GM23338 (cell line): Measurements from ENCODE around the gene CORT. TPM values are rescaled to one million over a fixed set of nuclear protein-coding genes. Genes with fewer than 3 reads are reported as not detected.

Source experiments
- ATAC-seq: fragments of 200-7000 bp; cut with Tn5 transposase; 3 replicates; pipeline ENCODE4 v1.9.1; 2020
- DNase-seq: peaks from one replicate; pipeline ENCODE4 v3.0.0-alpha.2; 2015; ENCODE audit warnings: low spot score
- H2AFZ ChIP-seq: fragments of 200-600 bp; sonication (generic); 2 replicates; pipeline ENCODE4 v1.8.0; 2016; ENCODE audit warnings: antibody characterized with exemption, mild to moderate bottlenecking, moderate library complexity
- H3F3A ChIP-seq: fragments of 200-600 bp; sonication (generic); replicated peaks from 2 replicates; pipeline ENCODE4 v1.8.0; 2017; ENCODE audit warnings: antibody characterized with exemption, mixed run types, low read depth
- H3K27ac ChIP-seq: fragments of 200-600 bp; sonication (generic); 2 replicates; pipeline ENCODE4 v1.6.1; 2016; ENCODE audit warnings: low read depth
- H3K27me3 ChIP-seq: fragments of 200-600 bp; sonication (generic); 2 replicates; pipeline ENCODE4 v1.8.0; 2016; ENCODE audit warnings: mild to moderate bottlenecking, mixed run types, moderate library complexity; ENCODE audit not compliant: insufficient read depth
- H3K36me3 ChIP-seq: fragments of 200-600 bp; sonication (generic); 2 replicates; pipeline ENCODE4 v1.8.0; 2016; ENCODE audit warnings: mild to moderate bottlenecking; ENCODE audit not compliant: insufficient read depth
- H3K4me1 ChIP-seq: fragments of 200-600 bp; sonication (generic); 2 replicates; pipeline ENCODE4 v1.8.0; 2016; ENCODE audit warnings: mild to moderate bottlenecking, moderate library complexity; ENCODE audit not compliant: insufficient read depth
- H3K4me2 ChIP-seq: fragments of 200-600 bp; sonication (generic); 2 replicates; pipeline ENCODE4 v1.7.1; 2017; ENCODE audit warnings: mixed run types
- H3K4me3 ChIP-seq: fragments of 200-600 bp; sonication (generic); 2 replicates; pipeline ENCODE4 v1.6.1; 2016; ENCODE audit warnings: mixed run types
- H3K79me2 ChIP-seq: fragments of 200-600 bp; sonication (generic); replicated peaks from 2 replicates; pipeline ENCODE4 v1.8.0; 2017; ENCODE audit warnings: mild to moderate bottlenecking; ENCODE audit not compliant: insufficient read depth
- H3K9me2 ChIP-seq: fragments of 200-600 bp; sonication (generic); 2 replicates; pipeline ENCODE4 v1.8.0; 2017; ENCODE audit not compliant: insufficient read depth
- H4K20me1 ChIP-seq: fragments of 200-600 bp; sonication (generic); replicated peaks from 2 replicates; pipeline ENCODE4 v1.8.0; 2017; ENCODE audit warnings: mild to moderate bottlenecking; ENCODE audit not compliant: insufficient read depth
- H3K27ac Mint-ChIP-seq: 2 replicates; pipeline ENCODE4 v1.8.0; 2020; ENCODE audit warnings: inconsistent platforms, mild to moderate bottlenecking, moderate library complexity, mixed read lengths
- H3K27me3 Mint-ChIP-seq: 3 replicates; pipeline ENCODE4 v1.8.0; 2022; ENCODE audit warnings: low read depth, mild to moderate bottlenecking, moderate library complexity, mixed read lengths, inconsistent platforms; ENCODE audit not compliant: insufficient read depth, poor library complexity
- H3K36me3 Mint-ChIP-seq: 3 replicates; pipeline ENCODE4 v1.8.0; 2021; ENCODE audit warnings: low read depth, mild to moderate bottlenecking, inconsistent platforms, moderate library complexity, mixed read lengths
- H3K4me1 Mint-ChIP-seq: 3 replicates; pipeline ENCODE4 v1.8.0; 2020; ENCODE audit warnings: mild to moderate bottlenecking, inconsistent platforms, mixed read lengths
- H3K4me3 Mint-ChIP-seq: 3 replicates; pipeline ENCODE4 v1.8.0; 2021; ENCODE audit warnings: moderate library complexity, mild to moderate bottlenecking, inconsistent platforms, mixed read lengths
- H3K9me3 Mint-ChIP-seq: 3 replicates; pipeline ENCODE4 v1.8.0; 2020; ENCODE audit warnings: moderate library complexity, mild to moderate bottlenecking, inconsistent platforms, mixed read lengths
- CREB1 ChIP-seq: fragments of 250-450 bp; sonication (Bioruptor Pico); IDR thresholded peaks from 2 replicates; pipeline ENCODE4 v1.5.0; 2020; ENCODE audit warnings: low read depth, mild to moderate bottlenecking, moderate library complexity
- EZH2phosphoT487 ChIP-seq: fragments of 200-600 bp; sonication (generic); IDR thresholded peaks from one replicate; pipeline ENCODE4 v1.8.1; 2018; ENCODE audit warnings: antibody characterized with exemption; ENCODE audit not compliant: unreplicated experiment
- NANOG ChIP-seq: IDR thresholded peaks from 2 replicates; pipeline ENCODE4 v1.6.1; 2016; ENCODE audit warnings: antibody characterized with exemption, borderline replicate concordance
- POLR2AphosphoS5 ChIP-seq: IDR thresholded peaks from 2 replicates; pipeline ENCODE4 v1.6.1; 2016; ENCODE audit warnings: antibody characterized with exemption, low read depth
- STAT1 ChIP-seq: IDR thresholded peaks from one replicate; pipeline ENCODE4 v1.6.1; 2016; ENCODE audit warnings: antibody characterized with exemption; ENCODE audit not compliant: unreplicated experiment
- ZNF114 ChIP-seq: fragments of 250-450 bp; sonication (Bioruptor Pico); IDR thresholded peaks from 2 replicates; pipeline ENCODE4 v1.5.0; 2020; ENCODE audit warnings: mild to moderate bottlenecking, moderate library complexity
- ZNF331 ChIP-seq: fragments of 250-450 bp; sonication (Bioruptor Pico); IDR thresholded peaks from 2 replicates; pipeline ENCODE4 v1.5.0; 2020; ENCODE audit warnings: low read depth, mild to moderate bottlenecking, moderate library complexity
- polyA plus RNA-seq: library from polyadenylated mRNA; unstranded; fragments of >200 nt; fragmentation: Nextera tagmentation; extraction: Ambion mirVana; gene quantifications from 2 replicates; pipeline ENCODE4 v1.2.1, GENCODE V29; 2016
- total RNA-seq: library from RNA; depleted of rRNA; stranded (reverse); fragments of >200 nt; shearing (Covaris generic); gene quantifications from 2 replicates; pipeline ENCODE4 v1.2.3, GENCODE V29; 2014
- TF ChIP-seq, protein P1 (sequence below): fragments of 250-450 bp; sonication (Bioruptor Pico); IDR thresholded peaks from 2 replicates; pipeline ENCODE4 v1.5.0; 2020; ENCODE audit warnings: mild to moderate bottlenecking, moderate library complexity
- TF ChIP-seq, protein P2 (sequence below): IDR thresholded peaks from 2 replicates; pipeline ENCODE4 v1.6.1; 2016; ENCODE audit warnings: antibody characterized with exemption
- TF ChIP-seq, protein P3 (sequence below): IDR thresholded peaks from one replicate; pipeline ENCODE4 v1.6.1; 2018; ENCODE audit warnings: antibody characterized with exemption; ENCODE audit not compliant: unreplicated experiment

Gene CORT
- total and polyA plus RNA-seq, 2 experiments from 2014 or later = 1.4 TPM; not detected in 1

DNA sequence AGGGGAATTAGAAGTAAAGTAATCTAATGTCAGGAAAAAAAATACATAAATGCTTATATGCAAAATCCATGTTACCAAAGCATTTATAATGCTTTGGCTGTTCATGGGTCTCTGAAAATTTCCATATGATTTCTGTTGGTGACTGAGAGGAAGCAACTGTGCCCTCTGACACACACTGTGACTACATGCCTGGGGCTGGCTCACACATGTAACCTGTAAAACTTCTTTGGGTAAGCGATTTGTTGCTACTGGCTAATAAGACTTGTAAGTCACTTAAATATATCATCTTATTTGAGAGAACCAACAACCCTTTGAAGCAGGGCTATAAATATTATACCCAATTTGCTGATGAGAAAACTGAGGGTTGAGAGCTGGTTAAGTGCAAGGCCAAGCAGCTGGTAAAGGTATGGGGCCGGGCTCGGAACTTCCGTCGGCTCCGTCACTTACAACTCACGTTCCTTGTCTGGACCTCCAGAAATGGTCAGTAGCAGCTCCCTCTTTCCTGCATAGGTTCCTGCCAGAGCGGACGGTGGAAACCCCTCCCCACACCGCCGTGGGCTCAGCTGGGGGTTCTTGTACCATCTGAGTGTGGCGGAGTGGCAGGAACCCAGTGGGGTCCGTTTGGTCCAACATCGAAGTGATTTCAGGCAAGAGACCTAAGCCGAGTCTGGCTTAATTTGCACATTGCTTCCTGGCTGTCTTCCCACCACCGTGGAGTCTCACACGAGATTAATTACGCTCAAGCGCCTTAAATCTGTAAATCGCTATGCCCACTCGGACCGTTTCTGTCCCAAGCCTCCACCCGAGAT, 21.8 kb downstream of the CORT start:
- H3K27ac ChIP-seq = peak overlapping the region; percentile 22; the same call in 1 of the 2 replicates
- H3K9me3 Mint-ChIP-seq = no peaks in the 10 kb centered on the region
- H3K36me3 ChIP-seq = peaks cover 20% of the 10 kb centered on the region
- peak overlapping the region; percentile 97 for H3K4me3 Mint-ChIP-seq
- TF ChIP-seq EZH2phosphoT487 (no peak), STAT1 (no peak), POLR2AphosphoS5 (no peak), ZNF114 (CRISPR knock-in tag) (no peak), CREB1 (no peak), ZNF331 (CRISPR knock-in tag) (no peak), NANOG (no peak)
- TF ChIP-seq, protein P1, sequence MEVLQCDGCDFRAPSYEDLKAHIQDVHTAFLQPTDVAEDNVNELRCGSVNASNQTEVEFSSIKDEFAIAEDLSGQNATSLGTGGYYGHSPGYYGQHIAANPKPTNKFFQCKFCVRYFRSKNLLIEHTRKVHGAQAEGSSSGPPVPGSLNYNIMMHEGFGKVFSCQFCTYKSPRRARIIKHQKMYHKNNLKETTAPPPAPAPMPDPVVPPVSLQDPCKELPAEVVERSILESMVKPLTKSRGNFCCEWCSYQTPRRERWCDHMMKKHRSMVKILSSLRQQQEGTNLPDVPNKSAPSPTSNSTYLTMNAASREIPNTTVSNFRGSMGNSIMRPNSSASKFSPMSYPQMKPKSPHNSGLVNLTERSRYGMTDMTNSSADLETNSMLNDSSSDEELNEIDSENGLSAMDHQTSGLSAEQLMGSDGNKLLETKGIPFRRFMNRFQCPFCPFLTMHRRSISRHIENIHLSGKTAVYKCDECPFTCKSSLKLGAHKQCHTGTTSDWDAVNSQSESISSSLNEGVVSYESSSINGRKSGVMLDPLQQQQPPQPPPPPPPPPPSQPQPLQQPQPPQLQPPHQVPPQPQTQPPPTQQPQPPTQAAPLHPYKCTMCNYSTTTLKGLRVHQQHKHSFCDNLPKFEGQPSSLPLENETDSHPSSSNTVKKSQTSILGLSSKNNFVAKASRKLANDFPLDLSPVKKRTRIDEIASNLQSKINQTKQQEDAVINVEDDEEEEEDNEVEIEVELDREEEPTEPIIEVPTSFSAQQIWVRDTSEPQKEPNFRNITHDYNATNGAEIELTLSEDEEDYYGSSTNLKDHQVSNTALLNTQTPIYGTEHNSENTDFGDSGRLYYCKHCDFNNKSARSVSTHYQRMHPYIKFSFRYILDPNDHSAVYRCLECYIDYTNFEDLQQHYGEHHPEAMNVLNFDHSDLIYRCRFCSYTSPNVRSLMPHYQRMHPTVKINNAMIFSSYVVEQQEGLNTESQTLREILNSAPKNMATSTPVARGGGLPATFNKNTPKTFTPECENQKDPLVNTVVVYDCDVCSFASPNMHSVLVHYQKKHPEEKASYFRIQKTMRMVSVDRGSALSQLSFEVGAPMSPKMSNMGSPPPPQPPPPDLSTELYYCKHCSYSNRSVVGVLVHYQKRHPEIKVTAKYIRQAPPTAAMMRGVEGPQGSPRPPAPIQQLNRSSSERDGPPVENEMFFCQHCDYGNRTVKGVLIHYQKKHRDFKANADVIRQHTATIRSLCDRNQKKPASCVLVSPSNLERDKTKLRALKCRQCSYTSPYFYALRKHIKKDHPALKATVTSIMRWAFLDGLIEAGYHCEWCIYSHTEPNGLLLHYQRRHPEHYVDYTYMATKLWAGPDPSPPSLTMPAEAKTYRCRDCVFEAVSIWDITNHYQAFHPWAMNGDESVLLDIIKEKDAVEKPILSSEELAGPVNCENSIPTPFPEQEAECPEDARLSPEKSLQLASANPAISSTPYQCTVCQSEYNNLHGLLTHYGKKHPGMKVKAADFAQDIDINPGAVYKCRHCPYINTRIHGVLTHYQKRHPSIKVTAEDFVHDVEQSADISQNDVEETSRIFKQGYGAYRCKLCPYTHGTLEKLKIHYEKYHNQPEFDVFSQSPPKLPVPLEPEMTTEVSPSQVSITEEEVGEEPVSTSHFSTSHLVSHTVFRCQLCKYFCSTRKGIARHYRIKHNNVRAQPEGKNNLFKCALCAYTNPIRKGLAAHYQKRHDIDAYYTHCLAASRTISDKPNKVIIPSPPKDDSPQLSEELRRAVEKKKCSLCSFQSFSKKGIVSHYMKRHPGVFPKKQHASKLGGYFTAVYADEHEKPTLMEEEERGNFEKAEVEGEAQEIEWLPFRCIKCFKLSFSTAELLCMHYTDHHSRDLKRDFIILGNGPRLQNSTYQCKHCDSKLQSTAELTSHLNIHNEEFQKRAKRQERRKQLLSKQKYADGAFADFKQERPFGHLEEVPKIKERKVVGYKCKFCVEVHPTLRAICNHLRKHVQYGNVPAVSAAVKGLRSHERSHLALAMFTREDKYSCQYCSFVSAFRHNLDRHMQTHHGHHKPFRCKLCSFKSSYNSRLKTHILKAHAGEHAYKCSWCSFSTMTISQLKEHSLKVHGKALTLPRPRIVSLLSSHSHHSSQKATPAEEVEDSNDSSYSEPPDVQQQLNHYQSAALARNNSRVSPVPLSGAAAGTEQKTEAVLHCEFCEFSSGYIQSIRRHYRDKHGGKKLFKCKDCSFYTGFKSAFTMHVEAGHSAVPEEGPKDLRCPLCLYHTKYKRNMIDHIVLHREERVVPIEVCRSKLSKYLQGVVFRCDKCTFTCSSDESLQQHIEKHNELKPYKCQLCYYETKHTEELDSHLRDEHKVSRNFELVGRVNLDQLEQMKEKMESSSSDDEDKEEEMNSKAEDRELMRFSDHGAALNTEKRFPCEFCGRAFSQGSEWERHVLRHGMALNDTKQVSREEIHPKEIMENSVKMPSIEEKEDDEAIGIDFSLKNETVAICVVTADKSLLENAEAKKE (CRISPR knock-in tag) = no peak
- TF ChIP-seq, protein P2, sequence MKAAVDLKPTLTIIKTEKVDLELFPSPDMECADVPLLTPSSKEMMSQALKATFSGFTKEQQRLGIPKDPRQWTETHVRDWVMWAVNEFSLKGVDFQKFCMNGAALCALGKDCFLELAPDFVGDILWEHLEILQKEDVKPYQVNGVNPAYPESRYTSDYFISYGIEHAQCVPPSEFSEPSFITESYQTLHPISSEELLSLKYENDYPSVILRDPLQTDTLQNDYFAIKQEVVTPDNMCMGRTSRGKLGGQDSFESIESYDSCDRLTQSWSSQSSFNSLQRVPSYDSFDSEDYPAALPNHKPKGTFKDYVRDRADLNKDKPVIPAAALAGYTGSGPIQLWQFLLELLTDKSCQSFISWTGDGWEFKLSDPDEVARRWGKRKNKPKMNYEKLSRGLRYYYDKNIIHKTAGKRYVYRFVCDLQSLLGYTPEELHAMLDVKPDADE = no peak
- TF ChIP-seq, protein P3, sequence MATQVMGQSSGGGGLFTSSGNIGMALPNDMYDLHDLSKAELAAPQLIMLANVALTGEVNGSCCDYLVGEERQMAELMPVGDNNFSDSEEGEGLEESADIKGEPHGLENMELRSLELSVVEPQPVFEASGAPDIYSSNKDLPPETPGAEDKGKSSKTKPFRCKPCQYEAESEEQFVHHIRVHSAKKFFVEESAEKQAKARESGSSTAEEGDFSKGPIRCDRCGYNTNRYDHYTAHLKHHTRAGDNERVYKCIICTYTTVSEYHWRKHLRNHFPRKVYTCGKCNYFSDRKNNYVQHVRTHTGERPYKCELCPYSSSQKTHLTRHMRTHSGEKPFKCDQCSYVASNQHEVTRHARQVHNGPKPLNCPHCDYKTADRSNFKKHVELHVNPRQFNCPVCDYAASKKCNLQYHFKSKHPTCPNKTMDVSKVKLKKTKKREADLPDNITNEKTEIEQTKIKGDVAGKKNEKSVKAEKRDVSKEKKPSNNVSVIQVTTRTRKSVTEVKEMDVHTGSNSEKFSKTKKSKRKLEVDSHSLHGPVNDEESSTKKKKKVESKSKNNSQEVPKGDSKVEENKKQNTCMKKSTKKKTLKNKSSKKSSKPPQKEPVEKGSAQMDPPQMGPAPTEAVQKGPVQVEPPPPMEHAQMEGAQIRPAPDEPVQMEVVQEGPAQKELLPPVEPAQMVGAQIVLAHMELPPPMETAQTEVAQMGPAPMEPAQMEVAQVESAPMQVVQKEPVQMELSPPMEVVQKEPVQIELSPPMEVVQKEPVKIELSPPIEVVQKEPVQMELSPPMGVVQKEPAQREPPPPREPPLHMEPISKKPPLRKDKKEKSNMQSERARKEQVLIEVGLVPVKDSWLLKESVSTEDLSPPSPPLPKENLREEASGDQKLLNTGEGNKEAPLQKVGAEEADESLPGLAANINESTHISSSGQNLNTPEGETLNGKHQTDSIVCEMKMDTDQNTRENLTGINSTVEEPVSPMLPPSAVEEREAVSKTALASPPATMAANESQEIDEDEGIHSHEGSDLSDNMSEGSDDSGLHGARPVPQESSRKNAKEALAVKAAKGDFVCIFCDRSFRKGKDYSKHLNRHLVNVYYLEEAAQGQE = no peak
- DNase-seq (peak; percentile 62), ATAC-seq (peak; percentile 9)
- H3K79me2 ChIP-seq = peaks cover 53% of the 10 kb centered on the region
- H3K27me3 ChIP-seq = no peaks in the 10 kb centered on the region
- peaks cover 17% of the 10 kb centered on the region for H3F3A ChIP-seq
- H4K20me1 ChIP-seq = peaks cover 31% of the 10 kb centered on the region
- H3K36me3 Mint-ChIP-seq = peaks cover 39% of the 10 kb centered on the region
- peaks cover 20% of the 10 kb centered on the region for H3K4me1 ChIP-seq
- peak overlapping the region; percentile 97 for H3K27ac Mint-ChIP-seq
- peaks cover 21% of the 10 kb centered on the region for H3K4me1 Mint-ChIP-seq
- H3K4me3 ChIP-seq = peak overlapping the region; percentile 78
- H3K4me2 ChIP-seq = peak overlapping the region; percentile 77
- no peaks in the 10 kb centered on the region for H3K9me2 ChIP-seq
- peaks cover 11% of the 10 kb centered on the region for H3K27me3 Mint-ChIP-seq
- peak overlapping the region; percentile 72; the same call in 1 of the 2 replicates for H2AFZ ChIP-seq
